Activated CD8-positive, alpha-beta T cell treated with anti-CD3 and anti-CD28 coated beads, Interleukin-2, amount 10 ng/mL, durations not matched to agents 7 days and 5 days (primary cell): ENCODE results near the gene SNAPIN. TPM values are rescaled to one million over a fixed set of nuclear protein-coding genes. Genes with fewer than 3 reads are reported as not detected.

Experiments used
- ATAC-seq: fragments of 150-1000 bp; cut with Tn5 transposase; one replicate; pipeline ENCODE4 v1.10.0; 2021; ENCODE audit warnings: moderate library complexity
- CTCF ChIA-PET: fragments of 350-600 bp; sonication (Branson Sonifier 250); formaldehyde crosslinking; loops from one replicate; lab custom pipeline; 2021; ENCODE audit warnings: antibody characterized with exemption; lab: Charles Lee
- POLR2A ChIA-PET: fragments of 350-600 bp; sonication (Branson Sonifier 250); formaldehyde crosslinking; loops from one replicate; lab custom pipeline; 2021; ENCODE audit warnings: antibody characterized with exemption; lab: Charles Lee
- DNase-seq: peaks from one replicate; pipeline ENCODE4 v3.0.0-alpha.2; 2020
- H3K27ac Mint-ChIP-seq: one replicate; pipeline ENCODE4 v1.8.0; 2021; ENCODE audit warnings: mild to moderate bottlenecking, mixed read lengths
- H3K27me3 Mint-ChIP-seq: one replicate; pipeline ENCODE4 v1.8.0; 2021; ENCODE audit warnings: low read depth, mixed read lengths
- H3K36me3 Mint-ChIP-seq: one replicate; pipeline ENCODE4 v1.8.0; 2021; ENCODE audit warnings: low read depth, mixed read lengths
- H3K4me1 Mint-ChIP-seq: one replicate; pipeline ENCODE4 v1.8.0; 2021; ENCODE audit warnings: low read depth, mixed read lengths
- H3K4me3 Mint-ChIP-seq: one replicate; pipeline ENCODE4 v1.8.0; 2021; ENCODE audit warnings: mild to moderate bottlenecking, mixed read lengths
- H3K9me3 Mint-ChIP-seq: one replicate; pipeline ENCODE4 v1.8.0; 2022; ENCODE audit warnings: mixed read lengths; ENCODE audit not compliant: insufficient read depth
- total RNA-seq, 2 experiments: library from RNA; stranded (reverse); gene quantifications; one replicate each; pipeline ENCODE4 v1.2.3, GENCODE V29; 2021

SNAPIN gene
- total RNA-seq, 2 experiments from 2014 or later, result 36.5 to 37.7 TPM

GRCh38 chr1:153627715-153628626, 30.5 kb upstream of the SNAPIN start, which contains the start of gene S100A1:
TSS of gene S100A1 (plus strand) at chr1:153628434. CDS start at chr1:153630522, 2,088 bp downstream.
- H3K27ac Mint-ChIP-seq, result peak within 1 kb of the TSS; percentile 9
- CTCF ChIA-PET, result interaction anchor here (0.9 to 6.9 kb wide), 12 partner anchors 10 to 358 kb away, joined by 3 to 51 read pairs (median 5); partner anchors contain the start of genes RAB13, S100A14, S100A16 and S100A4

GRCh38 chr1:153628638-153629342, 29.7 kb upstream of the SNAPIN start:
- Mint-ChIP-seq H3K36me3 (peaks cover 9% of the 10 kb centered on the region), H3K4me1 (peaks cover 30% of the 10 kb centered on the region), H3K27ac (peak overlapping the region; percentile 9), H3K27me3 (no peaks in the 10 kb centered on the region), H3K9me3 (no peaks in the 10 kb centered on the region), H3K4me3 (no peak overlapping the region)
- POLR2A ChIA-PET, result interaction anchor here (0.9 kb wide), 2 partner anchors 13 to 30 kb away, joined by 3 to 4 read pairs; partner anchors contain the start of gene S100A14
- DNase-seq, result no peak
- no peak for ATAC-seq
- CTCF ChIA-PET, result interaction anchor here (1.9 to 6.9 kb wide), 5 partner anchors 10 to 118 kb away, joined by 5 to 51 read pairs (median 16); no protein-coding TSS in a partner anchor

More at GRCh38 chr1:153627715-153628626, 30.5 kb upstream of the SNAPIN start, which contains the start of gene S100A1:
- POLR2A ChIA-PET, result interaction anchor here (0.9 to 1.1 kb wide), 3 partner anchors 12 to 32 kb away, joined by 3 to 4 read pairs (median 3); partner anchors contain the start of gene S100A14
- Mint-ChIP-seq H3K27me3 (no peaks in the 10 kb centered on the region), H3K36me3 (peaks cover 4% of the 10 kb centered on the region), H3K9me3 (no peaks in the 10 kb centered on the region), H3K4me1 (peaks cover 22% of the 10 kb centered on the region), H3K4me3 (no peak within 1 kb of the TSS)
- DNase-seq (no peak), ATAC-seq (no peak)

- H3K27me3 Mint-ChIP-seq, result no peaks in the 10 kb centered on the region
- CTCF ChIA-PET, result interaction anchor here (1.6 to 6.9 kb wide), 4 partner anchors 11 to 118 kb away, joined by 4 to 51 read pairs (median 24); no protein-coding TSS in a partner anchor
- no peaks in the 10 kb centered on the region for H3K9me3 Mint-ChIP-seq
- H3K27ac Mint-ChIP-seq, result no peak overlapping the region
- DNase-seq (no peak), ATAC-seq (no peak)
- POLR2A ChIA-PET, result no interaction called here
- no peak overlapping the region for H3K4me3 Mint-ChIP-seq
- peaks cover 13% of the 10 kb centered on the region for H3K36me3 Mint-ChIP-seq
- peaks cover 30% of the 10 kb centered on the region for H3K4me1 Mint-ChIP-seq
These were observed 29.2 kb upstream of the SNAPIN start for GRCh38 chr1:153629343-153629665.

- CTCF ChIA-PET, result interaction anchor here (0.6 to 6.9 kb wide), 6 partner anchors 12 to 120 kb away, joined by 3 to 51 read pairs (median 4); no protein-coding TSS in a partner anchor
- ATAC-seq, result no peak
- no peaks in the 10 kb centered on the region for H3K9me3 Mint-ChIP-seq
- H3K36me3 Mint-ChIP-seq, result peaks cover 17% of the 10 kb centered on the region
- DNase-seq, result no peak
- no peak overlapping the region for H3K27ac Mint-ChIP-seq
- H3K4me3 Mint-ChIP-seq, result no peak overlapping the region
- peaks cover 31% of the 10 kb centered on the region for H3K4me1 Mint-ChIP-seq
- H3K27me3 Mint-ChIP-seq, result no peaks in the 10 kb centered on the region
- POLR2A ChIA-PET, result interaction anchor here (0.6 to 1.4 kb wide), 3 partner anchors 10 to 360 kb away, joined by 3 to 4 read pairs (median 3); partner anchors contain the start of gene RPS27
These were observed 28.5 kb upstream of the SNAPIN start for GRCh38 chr1:153629971-153630370.

GRCh38 chr1:153630384-153630783, 28.1 kb upstream of the SNAPIN start:
- no peak overlapping the region for H3K4me3 Mint-ChIP-seq
- no peaks in the 10 kb centered on the region for H3K27me3 Mint-ChIP-seq
- H3K27ac Mint-ChIP-seq, result no peak overlapping the region

GRCh38 chr1:153631047-153632022, 27.2 kb upstream of the SNAPIN start:
- CTCF ChIA-PET, result interaction anchor here (1.2 to 6.9 kb wide), 5 partner anchors 13 to 122 kb away, joined by 4 to 51 read pairs (median 5); no protein-coding TSS in a partner anchor
- H3K36me3 Mint-ChIP-seq, result peaks cover 24% of the 10 kb centered on the region
- no peak overlapping the region for H3K27ac Mint-ChIP-seq
- no peaks in the 10 kb centered on the region for H3K27me3 Mint-ChIP-seq
- DNase-seq, result no peak
- H3K4me3 Mint-ChIP-seq, result no peak overlapping the region
- ATAC-seq, result no peak
- peaks cover 37% of the 10 kb centered on the region for H3K4me1 Mint-ChIP-seq
- H3K9me3 Mint-ChIP-seq, result no peaks in the 10 kb centered on the region
- POLR2A ChIA-PET, result interaction anchor here (1.2 to 1.4 kb wide), 2 partner anchors 18 to 359 kb away, joined by 3 read pairs; partner anchors contain the start of gene RPS27

More at GRCh38 chr1:153630384-153630783, 28.1 kb upstream of the SNAPIN start:
- Mint-ChIP-seq H3K36me3 (peaks cover 18% of the 10 kb centered on the region), H3K4me1 (peaks cover 32% of the 10 kb centered on the region), H3K9me3 (no peaks in the 10 kb centered on the region)
- ATAC-seq, result no peak
- ChIA-PET POLR2A (interaction anchor here (0.6 to 1.4 kb wide), 3 partner anchors 9 to 360 kb away, joined by 3 to 4 read pairs (median 3); partner anchors contain the start of gene RPS27), CTCF (interaction anchor here (0.6 to 6.9 kb wide), 7 partner anchors 12 to 121 kb away, joined by 3 to 51 read pairs (median 5); no protein-coding TSS in a partner anchor)
- no peak for DNase-seq

GRCh38 chr1:153633161-153633753, 25.2 kb upstream of the SNAPIN start:
- no peak for ATAC-seq
- Mint-ChIP-seq H3K9me3 (no peaks in the 10 kb centered on the region), H3K27ac (peak overlapping the region; percentile 100), H3K27me3 (no peaks in the 10 kb centered on the region), H3K4me1 (peaks cover 39% of the 10 kb centered on the region), H3K36me3 (peaks cover 41% of the 10 kb centered on the region), H3K4me3 (peak overlapping the region; percentile 99)
- no peak for DNase-seq
- POLR2A ChIA-PET, result interaction anchor here (0.6 to 3.8 kb wide), 30 partner anchors 10 to 357 kb away, joined by 3 to 33 read pairs (median 6); partner anchors contain the start of genes ILF2, INTS3, RPS27 and S100A14
- CTCF ChIA-PET, result interaction anchor here (1.1 to 2.2 kb wide), 9 partner anchors 10 to 353 kb away, joined by 3 to 20 read pairs (median 9); partner anchors contain the start of genes DENND4B, ILF2 and RAB13

- ChIA-PET POLR2A (interaction anchor here (0.6 to 3.8 kb wide), 35 partner anchors 9 to 356 kb away, joined by 3 to 33 read pairs (median 4); partner anchors contain the start of genes ILF2, INTS3, RPS27 and S100A14), CTCF (interaction anchor here (0.7 to 2.2 kb wide), 18 partner anchors 10 to 353 kb away, joined by 3 to 20 read pairs (median 4); partner anchors contain the start of genes DENND4B, ILF2, NPR1 and RAB13)
- H3K4me3 Mint-ChIP-seq, result peak within 1 kb of the TSS; percentile 99
- DNase-seq (peak; percentile 98), ATAC-seq (peak; percentile 94)
- peaks cover 39% of the 10 kb centered on the region for H3K4me1 Mint-ChIP-seq
- H3K36me3 Mint-ChIP-seq, result peaks cover 47% of the 10 kb centered on the region
- peak within 1 kb of the TSS; percentile 100 for H3K27ac Mint-ChIP-seq
- no peaks in the 10 kb centered on the region for H3K9me3 Mint-ChIP-seq
- H3K27me3 Mint-ChIP-seq, result no peaks in the 10 kb centered on the region
These were observed 24.5 kb upstream of the SNAPIN start, which contains the start of gene CHTOP for GRCh38 chr1:153633754-153634665. TSS of gene CHTOP (plus strand) at chr1:153634066. CDS start at chr1:153636589, 2,523 bp downstream.

GRCh38 chr1:153635872-153636271, 22.6 kb upstream of the SNAPIN start:
- peaks cover 39% of the 10 kb centered on the region for H3K4me1 Mint-ChIP-seq
- H3K36me3 Mint-ChIP-seq, result peaks cover 53% of the 10 kb centered on the region
- H3K9me3 Mint-ChIP-seq, result no peaks in the 10 kb centered on the region

More at GRCh38 chr1:153635872-153636271, 22.6 kb upstream of the SNAPIN start:
- no peaks in the 10 kb centered on the region for H3K27me3 Mint-ChIP-seq
- H3K4me3 Mint-ChIP-seq, result peak overlapping the region; percentile 99
- ATAC-seq, result no peak
- ChIA-PET CTCF (interaction anchor here (1.8 kb wide), 2 partner anchors 8 to 127 kb away, joined by 5 to 13 read pairs; no protein-coding TSS in a partner anchor), POLR2A (interaction anchor here (0.5 to 3.8 kb wide), 8 partner anchors 7 to 1169 kb away, joined by 4 to 33 read pairs (median 20); partner anchors contain the start of genes ILF2, S100A4, S100A6 and SNAPIN)
- H3K27ac Mint-ChIP-seq, result peak overlapping the region; percentile 63
- DNase-seq, result no peak
